H1 (cell line): ENCODE data around the gene IRGQ.
A peak's percentile ranks its signal among the peaks of the same experiment; 100 is the strongest.

ENCODE experiments used
- CTCF ChIP-seq, 3 experiments: IDR thresholded peaks; 1 replicate in 2 of 3; 2 replicates in 1 of 3; pipeline versions ENCODE4 v1.5.1 to v1.6.1; 2011; ENCODE audit warnings: low read length in 3 of 3, mild to moderate bottlenecking in 3 of 3, inconsistent platforms in 2 of 3, low read depth in 1 of 3, moderate library complexity in 1 of 3; ENCODE audit not compliant: insufficient read depth in 1 of 3; ENCODE audit errors: control extremely low read depth in 1 of 3
- EP300 ChIP-seq, 2 experiments: IDR thresholded peaks; 1 replicate in 1 of 2; 2 replicates in 1 of 2; pipeline ENCODE4 v1.6.1; 2011 to 2012; ENCODE audit warnings: low read depth in 2 of 2, low read length in 2 of 2, mild to moderate bottlenecking in 2 of 2, borderline replicate concordance in 1 of 2, inconsistent platforms in 1 of 2, moderate library complexity in 1 of 2
- GTF2F1 ChIP-seq: IDR thresholded peaks from 2 replicates; pipeline ENCODE4 v1.6.1; 2012; ENCODE audit warnings: low read depth, low read length, improper control_type of control experiment, borderline replicate concordance
- JUND ChIP-seq: IDR thresholded peaks from 2 replicates; pipeline ENCODE4 v1.6.1; 2011; ENCODE audit warnings: mild to moderate bottlenecking, improper control_type of control experiment, low read length
- NRF1 ChIP-seq: IDR thresholded peaks from 2 replicates; pipeline ENCODE4 v1.6.1; 2011; ENCODE audit warnings: mild to moderate bottlenecking, low read depth, low read length, improper control_type of control experiment
- PHF8 ChIP-seq: fragments of 200-600 bp; sonication (generic); conservative IDR thresholded peaks from 2 replicates; pipeline ENCODE4 v1.7.1; 2012; ENCODE audit warnings: low read depth, mild to moderate bottlenecking, inconsistent platforms, low read length, moderate library complexity
- POLR2A ChIP-seq, 2 experiments: IDR thresholded peaks; 1 replicate in 1 of 2; 2 replicates in 1 of 2; pipeline ENCODE4 v1.6.1; 2011; ENCODE audit warnings: low read depth in 2 of 2, low read length in 2 of 2, mild to moderate bottlenecking in 2 of 2; ENCODE audit errors: control extremely low read depth in 1 of 2
- RFX5 ChIP-seq: IDR thresholded peaks from 2 replicates; pipeline ENCODE4 v1.6.1; 2011; ENCODE audit warnings: low read depth, low read length, improper control_type of control experiment, borderline replicate concordance
- RXRA ChIP-seq: IDR thresholded peaks from 2 replicates; pipeline ENCODE4 v1.6.1; 2011; ENCODE audit warnings: low read depth, mild to moderate bottlenecking, low read length, moderate library complexity; ENCODE audit not compliant: insufficient read depth
- TAF1 ChIP-seq: IDR thresholded peaks from 2 replicates; pipeline ENCODE4 v1.6.1; 2011; ENCODE audit warnings: mild to moderate bottlenecking, low read depth, low read length
- USF2 ChIP-seq: IDR thresholded peaks from 2 replicates; pipeline ENCODE4 v1.6.1; 2011; ENCODE audit warnings: low read length, improper control_type of control experiment
- TF ChIP-seq, protein P1 (sequence below): IDR thresholded peaks from 2 replicates; pipeline ENCODE4 v1.6.1; 2012; ENCODE audit warnings: inconsistent platforms

DNA sequence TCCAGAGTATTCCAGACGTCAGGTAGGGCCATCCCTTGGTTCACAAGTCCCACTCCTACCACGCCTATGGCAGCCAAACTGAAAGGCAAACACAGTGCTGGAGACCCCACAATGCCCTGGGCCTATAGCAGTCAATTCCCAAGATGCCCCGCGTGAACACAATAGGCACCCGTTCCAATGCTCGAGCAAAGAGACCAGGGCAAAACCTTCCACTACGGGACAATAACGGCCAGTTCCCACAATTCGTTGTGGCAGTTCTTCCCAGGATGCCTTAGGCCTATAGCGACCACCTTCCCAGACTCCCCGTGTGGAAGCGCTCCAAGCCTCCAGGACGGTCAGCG lies 23.0 kb upstream of the IRGQ start:
- TF ChIP-seq RFX5 (no peak), RXRA (no peak), JUND (no peak), CTCF (IDR thresholded peaks at IDR 0.05; ENCODE audit: control extremely low read depth in 1 of 3, insufficient read depth in 1 of 3, low read depth in 1 of 3, low read length in 3 of 3) (no peak), POLR2A (IDR thresholded peaks at IDR 0.05; ENCODE audit: control extremely low read depth in 1 of 2, low read depth in 2 of 2, low read length in 2 of 2) (peak in 1 of 2 experiments; percentile 35; a peak in 1 of 3 replicates), PHF8 (no peak), EP300 (IDR thresholded peaks at IDR 0.05; ENCODE audit: borderline replicate concordance in 1 of 2, low read depth in 2 of 2, low read length in 2 of 2) (no peak), USF2 (no peak), NRF1 (no peak), TAF1 (no peak), GTF2F1 (0 out of 2 replicates have a peak, but pooled peaks have one; percentile 37)
- TF ChIP-seq, protein P1, sequence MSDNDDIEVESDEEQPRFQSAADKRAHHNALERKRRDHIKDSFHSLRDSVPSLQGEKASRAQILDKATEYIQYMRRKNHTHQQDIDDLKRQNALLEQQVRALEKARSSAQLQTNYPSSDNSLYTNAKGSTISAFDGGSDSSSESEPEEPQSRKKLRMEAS, result no peak
